Liver (tissue), 2 donors: ENCODE data around the gene PRSS58.

Experiments
- FOXA1 ChIP-seq: IDR thresholded peaks from 2 replicates; pipeline ENCODE4 v1.6.1; 2016; ENCODE audit warnings: antibody characterized with exemption
- TF ChIP-seq, protein P1 (sequence below): fragments of 150-350 bp; IDR thresholded peaks from 2 replicates; pipeline ENCODE4 v1.5.1; 2017; ENCODE audit warnings: improper control_type of control experiment, low read depth, low read length; ENCODE audit not compliant: missing input control
- donor health status: healthy.

DNA sequence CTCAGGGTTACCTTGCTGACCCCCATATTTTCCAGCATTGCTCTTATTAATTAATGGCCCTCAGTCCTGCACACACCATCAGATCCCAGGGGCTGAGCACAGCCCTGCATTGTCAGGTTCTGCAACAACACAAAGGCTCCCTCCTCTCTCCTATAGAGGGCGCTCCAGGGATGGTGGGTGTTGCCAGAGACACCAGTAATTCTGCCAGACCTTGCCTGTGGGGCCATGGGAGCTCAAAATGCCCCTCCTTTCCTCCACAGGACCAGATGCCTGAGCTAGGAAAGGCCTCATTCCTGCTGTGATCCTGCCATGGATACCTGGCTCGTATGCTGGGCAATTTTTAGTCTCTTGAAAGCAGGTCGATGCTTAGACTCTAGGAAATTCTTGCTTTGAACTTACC, 42.8 kb upstream of the PRSS58 start:
- TF ChIP-seq FOXA1: no peak
- TF ChIP-seq, protein P1, sequence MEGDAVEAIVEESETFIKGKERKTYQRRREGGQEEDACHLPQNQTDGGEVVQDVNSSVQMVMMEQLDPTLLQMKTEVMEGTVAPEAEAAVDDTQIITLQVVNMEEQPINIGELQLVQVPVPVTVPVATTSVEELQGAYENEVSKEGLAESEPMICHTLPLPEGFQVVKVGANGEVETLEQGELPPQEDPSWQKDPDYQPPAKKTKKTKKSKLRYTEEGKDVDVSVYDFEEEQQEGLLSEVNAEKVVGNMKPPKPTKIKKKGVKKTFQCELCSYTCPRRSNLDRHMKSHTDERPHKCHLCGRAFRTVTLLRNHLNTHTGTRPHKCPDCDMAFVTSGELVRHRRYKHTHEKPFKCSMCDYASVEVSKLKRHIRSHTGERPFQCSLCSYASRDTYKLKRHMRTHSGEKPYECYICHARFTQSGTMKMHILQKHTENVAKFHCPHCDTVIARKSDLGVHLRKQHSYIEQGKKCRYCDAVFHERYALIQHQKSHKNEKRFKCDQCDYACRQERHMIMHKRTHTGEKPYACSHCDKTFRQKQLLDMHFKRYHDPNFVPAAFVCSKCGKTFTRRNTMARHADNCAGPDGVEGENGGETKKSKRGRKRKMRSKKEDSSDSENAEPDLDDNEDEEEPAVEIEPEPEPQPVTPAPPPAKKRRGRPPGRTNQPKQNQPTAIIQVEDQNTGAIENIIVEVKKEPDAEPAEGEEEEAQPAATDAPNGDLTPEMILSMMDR: no peak
